Parathyroid adenoma (tissue), 2 donors: ENCODE measurements around the gene RDH13.

Experiments used
- H2AFZ ChIP-seq: fragments of 300-600 bp; sonication (generic); one replicate; pipeline ENCODE4 v1.7.0; 2017; ENCODE audit warnings: antibody characterized with exemption, mild to moderate bottlenecking
- H3K27ac ChIP-seq: fragments of 300-600 bp; sonication (generic); one replicate; pipeline ENCODE4 v1.7.0; 2017
- H3K27me3 ChIP-seq: fragments of 300-600 bp; sonication (generic); one replicate; pipeline ENCODE4 v1.7.0; 2017; ENCODE audit warnings: low read length; ENCODE audit not compliant: control insufficient read depth, insufficient read depth
- H3K36me3 ChIP-seq: fragments of 300-600 bp; sonication (generic); one replicate; pipeline ENCODE4 v1.7.0; 2017; ENCODE audit warnings: low read length; ENCODE audit not compliant: control insufficient read depth, insufficient read depth
- H3K4me1 ChIP-seq: fragments of 300-600 bp; sonication (generic); one replicate; pipeline ENCODE4 v1.7.0; 2017; ENCODE audit warnings: control low read depth
- H3K4me2 ChIP-seq: fragments of 300-600 bp; sonication (generic); one replicate; pipeline ENCODE4 v1.7.0; 2017; ENCODE audit warnings: low read length
- H3K4me3 ChIP-seq: fragments of 300-600 bp; sonication (generic); one replicate; pipeline ENCODE4 v1.7.0; 2017; ENCODE audit warnings: low read depth, low read length
- H3K79me2 ChIP-seq: fragments of 300-600 bp; sonication (generic); one replicate; pipeline ENCODE4 v1.7.0; 2017; ENCODE audit warnings: control low read depth
- H3K9ac ChIP-seq: fragments of 300-600 bp; sonication (generic); one replicate; pipeline ENCODE4 v1.7.0; 2017; ENCODE audit warnings: mild to moderate bottlenecking
- H3K9me3 ChIP-seq: fragments of 300-600 bp; sonication (generic); one replicate; pipeline ENCODE4 v1.7.0; 2017; ENCODE audit warnings: low read length; ENCODE audit not compliant: control insufficient read depth
- TF ChIP-seq, protein P1 (sequence below): fragments of 300-600 bp; sonication (generic); IDR thresholded peaks from one replicate; pipeline ENCODE4 v1.7.0; 2017; ENCODE audit warnings: antibody characterized with exemption, mild to moderate bottlenecking
- donor health status: primary hyperparathyroidism.

RDH13 gene

DNA sequence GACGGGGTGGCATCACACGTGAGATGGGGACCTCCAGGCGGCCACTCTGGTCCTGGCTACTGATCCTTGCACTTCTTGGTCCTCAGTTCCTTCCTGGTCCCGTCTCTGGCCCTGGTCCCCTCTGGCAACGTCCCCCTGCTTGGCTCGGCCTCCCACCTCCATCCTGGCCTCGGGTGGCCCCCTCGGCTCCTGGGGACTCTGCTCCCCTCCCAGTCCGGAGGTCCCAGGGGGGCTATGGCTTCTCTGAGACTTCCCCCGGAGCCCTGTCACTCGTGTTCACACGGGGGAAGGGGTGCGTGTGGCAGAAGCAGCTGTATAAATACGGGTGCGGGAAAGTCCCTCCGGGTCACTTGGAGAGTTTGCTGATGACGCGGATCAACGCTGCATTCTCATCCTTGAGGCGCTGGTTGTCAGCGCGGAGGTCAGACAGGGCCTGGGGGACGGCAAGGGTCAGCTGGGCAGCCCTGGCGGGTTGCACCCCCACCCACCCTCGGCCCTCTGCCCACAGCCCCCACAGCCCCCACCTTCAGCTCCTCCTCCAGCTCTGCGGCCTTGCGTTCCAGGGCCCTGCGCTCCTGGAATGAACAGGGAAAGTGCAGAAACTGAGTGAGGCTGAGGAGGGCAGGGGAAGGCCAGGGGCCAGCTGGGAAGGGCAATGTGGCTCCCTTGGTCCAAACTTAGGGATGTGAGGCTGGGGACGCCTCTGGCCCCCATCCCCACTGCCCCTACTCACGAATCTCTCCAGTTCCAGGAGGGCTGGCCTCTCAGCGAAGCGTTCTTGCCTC lies 28.4 kb upstream of the RDH13 start:
- Histone ChIP-seq H3K4me1 (no peaks in the 10 kb centered on the region), H3K4me2 (no peak overlapping the region), H3K9me3 (no peaks in the 10 kb centered on the region), H3K4me3 (no peak overlapping the region), H3K79me2 (no peaks in the 10 kb centered on the region), H3K27me3 (no peaks in the 10 kb centered on the region), H3K36me3 (no peaks in the 10 kb centered on the region), H3K27ac (no peak overlapping the region), H2AFZ (no peak overlapping the region), H3K9ac (no peak overlapping the region)
- TF ChIP-seq, protein P1, sequence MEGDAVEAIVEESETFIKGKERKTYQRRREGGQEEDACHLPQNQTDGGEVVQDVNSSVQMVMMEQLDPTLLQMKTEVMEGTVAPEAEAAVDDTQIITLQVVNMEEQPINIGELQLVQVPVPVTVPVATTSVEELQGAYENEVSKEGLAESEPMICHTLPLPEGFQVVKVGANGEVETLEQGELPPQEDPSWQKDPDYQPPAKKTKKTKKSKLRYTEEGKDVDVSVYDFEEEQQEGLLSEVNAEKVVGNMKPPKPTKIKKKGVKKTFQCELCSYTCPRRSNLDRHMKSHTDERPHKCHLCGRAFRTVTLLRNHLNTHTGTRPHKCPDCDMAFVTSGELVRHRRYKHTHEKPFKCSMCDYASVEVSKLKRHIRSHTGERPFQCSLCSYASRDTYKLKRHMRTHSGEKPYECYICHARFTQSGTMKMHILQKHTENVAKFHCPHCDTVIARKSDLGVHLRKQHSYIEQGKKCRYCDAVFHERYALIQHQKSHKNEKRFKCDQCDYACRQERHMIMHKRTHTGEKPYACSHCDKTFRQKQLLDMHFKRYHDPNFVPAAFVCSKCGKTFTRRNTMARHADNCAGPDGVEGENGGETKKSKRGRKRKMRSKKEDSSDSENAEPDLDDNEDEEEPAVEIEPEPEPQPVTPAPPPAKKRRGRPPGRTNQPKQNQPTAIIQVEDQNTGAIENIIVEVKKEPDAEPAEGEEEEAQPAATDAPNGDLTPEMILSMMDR = no peak

DNA sequence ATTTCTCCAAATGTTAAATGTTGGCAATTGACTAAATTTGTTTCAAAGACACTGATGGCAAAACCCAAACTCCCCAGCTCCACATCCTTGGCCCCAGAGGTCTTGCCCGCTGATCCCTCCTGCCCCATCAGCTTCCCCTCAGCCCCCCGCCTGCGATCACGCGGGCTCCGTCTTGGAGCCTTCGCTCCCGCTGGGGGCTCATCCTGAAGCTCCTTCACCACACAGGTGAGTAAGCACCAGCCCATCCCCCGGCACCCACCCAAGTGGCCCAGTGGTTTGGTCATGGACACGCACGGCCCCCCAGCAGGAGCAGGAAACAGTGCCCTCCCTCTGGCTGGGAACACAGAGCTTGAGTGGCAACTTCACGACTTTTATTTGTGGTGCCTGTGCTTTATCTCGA lies 27.6 kb upstream of the RDH13 start:
- no peaks in the 10 kb centered on the region for H3K27me3 ChIP-seq
- no peaks in the 10 kb centered on the region for H3K4me1 ChIP-seq
- TF ChIP-seq, protein P1 = no peak
- H3K4me3 ChIP-seq = no peak overlapping the region
- no peaks in the 10 kb centered on the region for H3K79me2 ChIP-seq
- no peak overlapping the region for H3K27ac ChIP-seq
- H2AFZ ChIP-seq = no peak overlapping the region
- no peak overlapping the region for H3K9ac ChIP-seq
- no peaks in the 10 kb centered on the region for H3K36me3 ChIP-seq
- H3K9me3 ChIP-seq = no peaks in the 10 kb centered on the region
- no peak overlapping the region for H3K4me2 ChIP-seq

DNA sequence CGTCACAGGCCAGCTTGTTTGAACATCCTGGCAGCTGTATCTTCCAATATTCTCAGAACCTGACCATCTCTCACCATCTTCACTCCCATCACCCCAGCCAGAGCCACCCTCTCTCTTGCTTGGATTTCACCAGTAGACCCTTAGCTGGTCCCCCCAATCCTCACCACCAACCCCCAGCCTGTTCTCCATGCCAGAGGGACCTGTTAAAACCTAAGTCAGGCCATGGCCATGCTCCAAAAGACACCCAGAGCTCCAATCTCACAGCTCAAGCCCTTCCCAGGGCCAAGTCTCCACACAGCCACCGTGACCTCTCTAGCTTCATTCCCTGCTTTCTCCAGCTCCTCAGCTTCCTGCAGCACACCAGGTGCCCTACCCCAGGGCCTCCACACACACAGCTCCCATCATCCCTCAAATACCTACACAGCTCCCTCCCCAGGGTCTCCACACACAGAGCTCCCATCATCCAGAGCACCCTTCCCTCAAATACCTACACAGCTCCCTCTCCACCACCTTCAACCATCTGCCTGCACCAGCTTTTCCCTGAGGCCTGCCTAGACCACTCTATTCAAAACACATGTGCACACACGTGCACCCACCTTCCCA lies 26.5 kb upstream of the RDH13 start:
- H3K79me2 ChIP-seq = no peaks in the 10 kb centered on the region
- no peaks in the 10 kb centered on the region for H3K36me3 ChIP-seq
- TF ChIP-seq, protein P1 = no peak
- no peak overlapping the region for H2AFZ ChIP-seq
- no peak overlapping the region for H3K4me2 ChIP-seq
- no peak overlapping the region for H3K4me3 ChIP-seq
- H3K9me3 ChIP-seq = no peaks in the 10 kb centered on the region
- H3K4me1 ChIP-seq = no peaks in the 10 kb centered on the region
- no peaks in the 10 kb centered on the region for H3K27me3 ChIP-seq
- no peak overlapping the region for H3K27ac ChIP-seq
- no peak overlapping the region for H3K9ac ChIP-seq

DNA sequence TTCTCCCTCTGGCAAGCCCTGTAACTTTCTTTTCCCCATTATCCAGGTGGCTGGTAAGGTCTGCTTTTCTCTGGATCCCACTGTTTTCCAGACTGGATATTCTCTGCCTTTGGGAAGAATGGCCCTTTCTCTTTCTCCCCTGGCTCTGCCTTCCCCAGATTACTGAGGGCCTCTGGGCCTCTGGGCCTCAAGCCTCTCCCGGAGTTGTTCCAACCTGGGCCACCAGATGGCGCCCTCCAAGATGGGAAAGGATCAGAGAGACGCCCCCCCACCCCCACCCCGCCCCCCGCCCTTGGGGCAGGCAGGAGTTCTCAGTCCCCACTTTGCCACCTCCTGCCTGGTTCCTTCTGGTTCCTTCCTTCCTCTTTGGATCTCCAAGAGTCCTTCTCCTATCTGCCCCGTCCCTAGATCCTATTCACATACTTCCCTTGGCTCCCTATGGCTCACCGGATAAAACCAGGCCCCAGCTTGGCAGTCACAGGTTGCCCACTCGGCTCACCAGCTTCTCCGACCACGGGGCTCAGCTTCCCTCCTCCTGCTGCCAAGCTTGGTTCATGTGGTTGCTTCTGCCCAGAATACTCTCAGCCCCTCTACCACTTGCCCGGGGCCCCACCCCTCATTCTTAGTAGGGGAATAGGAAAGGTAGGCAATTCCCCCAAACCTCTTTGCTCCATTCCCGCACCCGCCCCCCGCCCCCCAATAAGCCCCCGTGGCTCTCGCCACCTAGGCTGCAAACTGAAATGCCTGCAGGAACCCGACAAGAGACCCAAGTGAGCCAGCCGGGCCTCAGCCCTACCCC lies 25.8 kb upstream of the RDH13 start:
- H3K9ac ChIP-seq = no peak overlapping the region
- no peaks in the 10 kb centered on the region for H3K79me2 ChIP-seq
- no peak overlapping the region for H2AFZ ChIP-seq
- H3K27me3 ChIP-seq = no peaks in the 10 kb centered on the region
- TF ChIP-seq, protein P1 = peak; percentile 53
- H3K27ac ChIP-seq = peak overlapping the region; percentile 37
- no peaks in the 10 kb centered on the region for H3K36me3 ChIP-seq
- H3K4me1 ChIP-seq = no peaks in the 10 kb centered on the region
- H3K4me2 ChIP-seq = peak overlapping the region; percentile 26
- no peak overlapping the region for H3K4me3 ChIP-seq
- no peaks in the 10 kb centered on the region for H3K9me3 ChIP-seq
